Activated naive CD4-positive, alpha-beta T cell treated with anti-CD3 and anti-CD28 coated beads for 36 hours (primary cell): ENCODE results near the gene ARFRP1. TPM values are rescaled to one million over a fixed set of nuclear protein-coding genes. Genes with fewer than 3 reads are reported as not detected.

Experiments
- CTCF ChIA-PET: fragments of 350-600 bp; sonication (Branson Sonifier 250); formaldehyde crosslinking; loops from one replicate; lab custom pipeline; 2021; ENCODE audit warnings: antibody characterized with exemption; lab: Charles Lee
- DNase-seq: peaks from one replicate; pipeline ENCODE4 v3.0.0-alpha.2; 2020
- H3K27ac Mint-ChIP-seq: one replicate; pipeline ENCODE4 v1.8.0; 2021; ENCODE audit warnings: mild to moderate bottlenecking, mixed read lengths
- H3K27me3 Mint-ChIP-seq: one replicate; pipeline ENCODE4 v1.8.0; 2021; ENCODE audit warnings: low read depth, mixed read lengths
- H3K36me3 Mint-ChIP-seq: one replicate; pipeline ENCODE4 v1.8.0; 2021; ENCODE audit warnings: low read depth, mixed read lengths
- H3K4me1 Mint-ChIP-seq: one replicate; pipeline ENCODE4 v1.8.0; 2021; ENCODE audit warnings: low read depth, mixed read lengths
- H3K4me3 Mint-ChIP-seq: one replicate; pipeline ENCODE4 v1.8.0; 2021; ENCODE audit warnings: mild to moderate bottlenecking, moderate library complexity, mixed read lengths
- H3K9me3 Mint-ChIP-seq: one replicate; pipeline ENCODE4 v1.8.0; 2021; ENCODE audit warnings: mixed read lengths
- intact Hi-C: fragments of 100-400 bp; cut with micrococcal nuclease; formaldehyde crosslinking; loops from one replicate; pipeline ENCODE4 v1.15.1; 2023
- total RNA-seq, 2 experiments: library from RNA; stranded (reverse); gene quantifications; one replicate each; pipeline ENCODE4 v1.2.3, GENCODE V29; 2021

Gene ARFRP1
- total RNA-seq, 2 experiments from 2014 or later: 45.6 to 49.2 TPM

- H3K27me3 Mint-ChIP-seq: no peaks in the 10 kb centered on the region
- no peak for DNase-seq
- intact Hi-C loops: no loop called here
- H3K4me3 Mint-ChIP-seq: no peak overlapping the region
- CTCF ChIA-PET: no interaction called here
- H3K36me3 Mint-ChIP-seq: peaks cover 11% of the 10 kb centered on the region
- H3K9me3 Mint-ChIP-seq: no peaks in the 10 kb centered on the region
- H3K27ac Mint-ChIP-seq: peak overlapping the region; percentile 71
- peaks cover 38% of the 10 kb centered on the region for H3K4me1 Mint-ChIP-seq
These were observed 4.9 kb downstream of the ARFRP1 start for GRCh38 chr20:63702751-63703470.

GRCh38 chr20:63702036-63702665 lies 5.6 kb downstream of the ARFRP1 start:
- peak overlapping the region; percentile 71 for H3K27ac Mint-ChIP-seq
- H3K9me3 Mint-ChIP-seq: no peaks in the 10 kb centered on the region

GRCh38 chr20:63701329-63702035 lies 6.3 kb downstream of the ARFRP1 start:
- H3K27ac Mint-ChIP-seq: no peak overlapping the region
- no peaks in the 10 kb centered on the region for H3K9me3 Mint-ChIP-seq
- peaks cover 44% of the 10 kb centered on the region for H3K4me1 Mint-ChIP-seq
- H3K4me3 Mint-ChIP-seq: no peak overlapping the region
- H3K36me3 Mint-ChIP-seq: peaks cover 6% of the 10 kb centered on the region
- CTCF ChIA-PET: no interaction called here
- intact Hi-C loops: no loop called here
- DNase-seq: no peak
- no peaks in the 10 kb centered on the region for H3K27me3 Mint-ChIP-seq

More at GRCh38 chr20:63702036-63702665, 5.6 kb downstream of the ARFRP1 start:
- H3K36me3 Mint-ChIP-seq: peaks cover 11% of the 10 kb centered on the region
- H3K27me3 Mint-ChIP-seq: no peaks in the 10 kb centered on the region
- CTCF ChIA-PET: no interaction called here
- H3K4me3 Mint-ChIP-seq: no peak overlapping the region
- intact Hi-C loops: no loop called here
- H3K4me1 Mint-ChIP-seq: peaks cover 44% of the 10 kb centered on the region
- DNase-seq: no peak

GRCh38 chr20:63701051-63701328 lies 6.8 kb downstream of the ARFRP1 start:
- Mint-ChIP-seq H3K4me3 (no peak overlapping the region), H3K27me3 (no peaks in the 10 kb centered on the region), H3K4me1 (peaks cover 46% of the 10 kb centered on the region), H3K27ac (no peak overlapping the region), H3K36me3 (peaks cover 4% of the 10 kb centered on the region), H3K9me3 (no peaks in the 10 kb centered on the region)
- no peak for DNase-seq
- intact Hi-C loops: no loop called here
- CTCF ChIA-PET: no interaction called here

- intact Hi-C loops: no loop called here
- peak overlapping the region; percentile 53 for H3K27ac Mint-ChIP-seq
- H3K27me3 Mint-ChIP-seq: no peaks in the 10 kb centered on the region
- no peak overlapping the region for H3K4me3 Mint-ChIP-seq
- CTCF ChIA-PET: no interaction called here
- DNase-seq: no peak
- peaks cover 2% of the 10 kb centered on the region for H3K36me3 Mint-ChIP-seq
- peaks cover 44% of the 10 kb centered on the region for H3K4me1 Mint-ChIP-seq
- no peaks in the 10 kb centered on the region for H3K9me3 Mint-ChIP-seq
These were observed 7.4 kb downstream of the ARFRP1 start for GRCh38 chr20:63700199-63701050.

- DNase-seq: no peak
- no peak overlapping the region for H3K4me3 Mint-ChIP-seq
- CTCF ChIA-PET: no interaction called here
- no peaks in the 10 kb centered on the region for H3K36me3 Mint-ChIP-seq
- peak overlapping the region; percentile 91 for H3K27ac Mint-ChIP-seq
- no peaks in the 10 kb centered on the region for H3K27me3 Mint-ChIP-seq
- intact Hi-C loops: no loop called here
- peaks cover 41% of the 10 kb centered on the region for H3K4me1 Mint-ChIP-seq
- H3K9me3 Mint-ChIP-seq: no peaks in the 10 kb centered on the region
These were observed 8.1 kb downstream of the ARFRP1 start for GRCh38 chr20:63699466-63700198.

GRCh38 chr20:63698739-63699465 lies 8.9 kb downstream of the ARFRP1 start:
- Mint-ChIP-seq H3K27ac (peak overlapping the region; percentile 91), H3K4me1 (peaks cover 41% of the 10 kb centered on the region), H3K4me3 (no peak overlapping the region), H3K9me3 (no peaks in the 10 kb centered on the region), H3K27me3 (no peaks in the 10 kb centered on the region), H3K36me3 (peaks cover under 1% of the 10 kb centered on the region)
- peak; percentile 84 for DNase-seq
- CTCF ChIA-PET: no interaction called here
- intact Hi-C loops: no loop called here

GRCh38 chr20:63697868-63698545 lies 9.8 kb downstream of the ARFRP1 start:
- Mint-ChIP-seq H3K27ac (no peak overlapping the region), H3K4me3 (no peak overlapping the region)
- no peak for DNase-seq

GRCh38 chr20:63697357-63697867 lies 10.4 kb downstream of the ARFRP1 start:
- H3K4me1 Mint-ChIP-seq: peaks cover 44% of the 10 kb centered on the region
- H3K27me3 Mint-ChIP-seq: no peaks in the 10 kb centered on the region
- DNase-seq: no peak
- CTCF ChIA-PET: interaction anchor here (1.2 to 1.3 kb wide), 2 partner anchors 10 to 22 kb away, joined by 3 to 5 read pairs; partner anchors contain the start of genes ARFRP1 and ZGPAT
- H3K4me3 Mint-ChIP-seq: peak overlapping the region; percentile 32
- no peak overlapping the region for H3K27ac Mint-ChIP-seq
- H3K36me3 Mint-ChIP-seq: peaks cover 4% of the 10 kb centered on the region
- intact Hi-C loops: no loop called here
- no peaks in the 10 kb centered on the region for H3K9me3 Mint-ChIP-seq

More at GRCh38 chr20:63697868-63698545, 9.8 kb downstream of the ARFRP1 start:
- Mint-ChIP-seq H3K4me1 (peaks cover 44% of the 10 kb centered on the region), H3K36me3 (peaks cover 4% of the 10 kb centered on the region), H3K9me3 (no peaks in the 10 kb centered on the region), H3K27me3 (no peaks in the 10 kb centered on the region)
- CTCF ChIA-PET: interaction anchor here (1.2 to 1.3 kb wide), 2 partner anchors 10 to 21 kb away, joined by 3 to 5 read pairs; partner anchors contain the start of genes ARFRP1 and ZGPAT
- intact Hi-C loops: no loop called here

GRCh38 chr20:63696628-63697356 lies 11.0 kb downstream of the ARFRP1 start, which contains the start of gene TNFRSF6B:
TNFRSF6B (plus strand) TSS chr20:63696652; CDS start chr20:63696768, 116 bp downstream.
- CTCF ChIA-PET: interaction anchor here (1.2 to 1.3 kb wide), 2 partner anchors 11 to 23 kb away, joined by 3 to 5 read pairs; partner anchors contain the start of genes ARFRP1 and ZGPAT
- intact Hi-C loops: no loop called here
- DNase-seq: no peak
- no peaks in the 10 kb centered on the region for H3K9me3 Mint-ChIP-seq
- H3K4me1 Mint-ChIP-seq: peaks cover 41% of the 10 kb centered on the region
- peak within 1 kb of the TSS; percentile 32 for H3K4me3 Mint-ChIP-seq
- no peak within 1 kb of the TSS for H3K27ac Mint-ChIP-seq
- no peaks in the 10 kb centered on the region for H3K27me3 Mint-ChIP-seq
- peaks cover 4% of the 10 kb centered on the region for H3K36me3 Mint-ChIP-seq
